H1 (cell line): ENCODE results near the gene ANKRD61. TPM values are rescaled to one million over a fixed set of nuclear protein-coding genes. Genes with fewer than 3 reads are reported as not detected.

ENCODE experiments used
- CTCF ChIA-PET: fragments of 300-600 bp; sonication (Branson Sonifier 250); formaldehyde crosslinking; loops from one replicate; lab custom pipeline; 2021; ENCODE audit not compliant: partially characterized antibody; lab: Charles Lee
- POLR2A ChIA-PET: fragments of 300-600 bp; sonication (Branson Sonifier 250); formaldehyde crosslinking; loops from one replicate; lab custom pipeline; 2021; ENCODE audit warnings: inconsistent platforms; ENCODE audit not compliant: partially characterized antibody; lab: Charles Lee
- DNase-seq, 2 experiments: peaks; one replicate each; pipeline versions ENCODE4 v3.0.0 to v3.0.0-alpha.2; 2010 to 2022; ENCODE audit warnings: low spot score in 2 of 2, low read depth in 1 of 2, mixed read lengths in 1 of 2
- FAIRE-seq: peaks from 2 replicates; lab custom pipeline; 2011; peaks lifted over from hg19 to GRCh38; lab: Jason Lieb, UNC
- H2AFZ ChIP-seq: 2 replicates; pipeline ENCODE4 v1.8.1; 2012; ENCODE audit warnings: low read length, inconsistent platforms
- H2AK5ac ChIP-seq: 2 replicates; pipeline ENCODE4 v1.6.1; 2013; ENCODE audit warnings: low read depth, low read length
- H2BK120ac ChIP-seq: replicated peaks from 2 replicates; pipeline ENCODE3; 2013; ENCODE audit warnings: low read depth, low read length, inconsistent platforms
- H2BK12ac ChIP-seq: 2 replicates; pipeline ENCODE4 v1.6.1; 2013; ENCODE audit warnings: low read depth, low read length
- H2BK15ac ChIP-seq: 2 replicates; pipeline ENCODE4 v1.6.1; 2013; ENCODE audit warnings: low read length
- H2BK20ac ChIP-seq: 2 replicates; pipeline ENCODE4 v1.6.1; 2013; ENCODE audit warnings: low read length
- H2BK5ac ChIP-seq: 2 replicates; pipeline ENCODE4 v1.6.1; 2013; ENCODE audit warnings: low read depth, low read length
- H3K14ac ChIP-seq: 2 replicates; pipeline ENCODE4 v1.6.1; 2013; ENCODE audit warnings: inconsistent platforms; ENCODE audit not compliant: insufficient read length
- H3K18ac ChIP-seq: 2 replicates; pipeline ENCODE4 v1.6.1; 2013; ENCODE audit warnings: low read length; ENCODE audit errors: extremely low read depth
- H3K23ac ChIP-seq: 2 replicates; pipeline ENCODE4 v1.6.1; 2013; ENCODE audit warnings: inconsistent platforms; ENCODE audit not compliant: insufficient read length
- H3K23me2 ChIP-seq: 2 replicates; pipeline ENCODE4 v1.6.1; 2013; ENCODE audit warnings: low read depth, low read length
- H3K27ac ChIP-seq: 2 replicates; pipeline ENCODE4 v1.6.1; 2011; ENCODE audit warnings: low read depth, low read length, inconsistent platforms
- H3K27me3 ChIP-seq, 4 experiments: replicated peaks in 1 of 4; 1 replicate in 1 of 4; 2 replicates in 3 of 4; pipeline versions ENCODE4 v1.6.1 to v1.8.1; 2011 to 2013; ENCODE audit warnings: low read length in 3 of 4, mild to moderate bottlenecking in 3 of 4, inconsistent platforms in 2 of 4, mixed read lengths in 2 of 4, moderate library complexity in 1 of 4; ENCODE audit not compliant: control insufficient read depth in 3 of 4, insufficient read depth in 3 of 4; ENCODE audit errors: extremely low read depth in 1 of 4
- H3K36me3 ChIP-seq, 4 experiments: 2 replicates each; pipeline versions ENCODE4 v1.6.1 to v1.8.1; 2011 to 2013; ENCODE audit warnings: mild to moderate bottlenecking in 4 of 4, low read length in 3 of 4, moderate library complexity in 2 of 4, control low read depth in 1 of 4, inconsistent platforms in 1 of 4; ENCODE audit not compliant: insufficient read depth in 4 of 4, control insufficient read depth in 2 of 4
- H3K4ac ChIP-seq: replicated peaks from 2 replicates; pipeline ENCODE3; 2013; ENCODE audit warnings: low read length, low read depth, mixed read lengths, inconsistent platforms; ENCODE audit not compliant: insufficient read length
- H3K4me1 ChIP-seq, 4 experiments: replicated peaks in 1 of 4; 1 replicate in 1 of 4; 2 replicates in 3 of 4; pipeline versions ENCODE4 v1.6.1 to v1.8.1; 2011 to 2013; ENCODE audit warnings: low read length in 3 of 4, inconsistent platforms in 2 of 4, mixed read lengths in 1 of 4; ENCODE audit not compliant: insufficient read depth in 4 of 4, control insufficient read depth in 3 of 4
- H3K4me2 ChIP-seq, 2 experiments: 2 replicates each; pipeline versions ENCODE4 v1.6.1 to v1.8.1; 2011 to 2013; ENCODE audit warnings: low read depth in 2 of 2, low read length in 2 of 2, control low read depth in 1 of 2, inconsistent platforms in 1 of 2, mild to moderate bottlenecking in 1 of 2; ENCODE audit not compliant: insufficient read depth in 1 of 2
- H3K4me3 ChIP-seq, 4 experiments: fragments of 200-600, 300-600 bp in 1 of 4; sonication (generic), shearing (Covaris generic), sonication (Bioruptor Twin) in 1 of 4; 2 replicates each; pipeline versions ENCODE4 v1.5.1 to v1.8.1; 2011 to 2016; ENCODE audit warnings: low read length in 4 of 4, low read depth in 3 of 4, control low read depth in 2 of 4, inconsistent platforms in 2 of 4, mild to moderate bottlenecking in 2 of 4, mixed read lengths in 1 of 4, moderate library complexity in 1 of 4; ENCODE audit not compliant: insufficient read depth in 2 of 4; ENCODE audit errors: extremely low read depth in 1 of 4
- H3K56ac ChIP-seq: replicated peaks from 2 replicates; pipeline ENCODE3; 2013; ENCODE audit warnings: low read depth, mild to moderate bottlenecking, mixed read lengths, low read length, inconsistent platforms; ENCODE audit not compliant: insufficient read length
- H3K79me1 ChIP-seq: 2 replicates; pipeline ENCODE4 v1.6.1; 2013; ENCODE audit warnings: low read depth, low read length, control low read depth
- H3K79me2 ChIP-seq, 2 experiments: 2 replicates each; pipeline versions ENCODE4 v1.6.1 to v1.8.1; 2012 to 2013; ENCODE audit warnings: low read length in 2 of 2, mild to moderate bottlenecking in 2 of 2, inconsistent platforms in 1 of 2; ENCODE audit not compliant: insufficient read depth in 2 of 2, control insufficient read depth in 1 of 2
- H3K9ac ChIP-seq, 4 experiments: replicated peaks in 1 of 4; 1 replicate in 1 of 4; 2 replicates in 3 of 4; pipeline versions ENCODE4 v1.6.1 to v1.8.1; 2011 to 2013; ENCODE audit warnings: low read depth in 3 of 4, low read length in 3 of 4, control low read depth in 2 of 4, mild to moderate bottlenecking in 2 of 4, moderate library complexity in 2 of 4, inconsistent platforms in 1 of 4; ENCODE audit errors: extremely low read depth in 1 of 4
- H3K9me3 ChIP-seq, 2 experiments: 2 replicates each; pipeline versions ENCODE4 v1.6.1 to v1.8.1; 2012 to 2013; ENCODE audit warnings: mild to moderate bottlenecking in 2 of 2, moderate library complexity in 2 of 2, control low read depth in 1 of 2, inconsistent platforms in 1 of 2, low read depth in 1 of 2, low read length in 1 of 2, mixed read lengths in 1 of 2; ENCODE audit not compliant: insufficient read depth in 2 of 2
- H4K20me1 ChIP-seq, 2 experiments: replicated peaks in 1 of 2; 2 replicates each; pipeline versions ENCODE3 to v1.8.1; 2011 to 2013; ENCODE audit warnings: inconsistent platforms in 2 of 2, low read length in 2 of 2, mild to moderate bottlenecking in 1 of 2; ENCODE audit not compliant: insufficient read depth in 2 of 2, control insufficient read depth in 1 of 2
- H4K5ac ChIP-seq: 2 replicates; pipeline ENCODE4 v1.6.1; 2013; ENCODE audit warnings: low read length, low read depth, mixed read lengths, inconsistent platforms; ENCODE audit not compliant: insufficient read length
- H4K8ac ChIP-seq: 2 replicates; pipeline ENCODE4 v1.8.0; 2013; ENCODE audit warnings: mild to moderate bottlenecking, moderate library complexity, low read length, inconsistent platforms; ENCODE audit not compliant: insufficient read depth; ENCODE audit errors: extremely low read depth
- H4K91ac ChIP-seq: replicated peaks from 2 replicates; pipeline ENCODE3; 2013; ENCODE audit warnings: low read length, mixed read lengths, inconsistent platforms; ENCODE audit not compliant: insufficient read length
- BRCA1 ChIP-seq: IDR thresholded peaks from 2 replicates; pipeline ENCODE4 v1.6.1; 2012; ENCODE audit warnings: low read depth, low read length, improper control_type of control experiment
- CBX5 ChIP-seq: fragments of 300-800, 300-1000 bp; sonication (generic); IDR thresholded peaks from 2 replicates; pipeline ENCODE4 v1.7.1; 2016; ENCODE audit warnings: antibody characterized with exemption, low read length, low read depth
- EP300 ChIP-seq, 2 experiments: IDR thresholded peaks; 1 replicate in 1 of 2; 2 replicates in 1 of 2; pipeline ENCODE4 v1.6.1; 2011 to 2012; ENCODE audit warnings: low read depth in 2 of 2, low read length in 2 of 2, mild to moderate bottlenecking in 2 of 2, borderline replicate concordance in 1 of 2, inconsistent platforms in 1 of 2, moderate library complexity in 1 of 2
- FOSL1 ChIP-seq: IDR thresholded peaks from 2 replicates; pipeline ENCODE4 v1.6.1; 2011; ENCODE audit warnings: mild to moderate bottlenecking, low read depth, low read length, moderate library complexity; ENCODE audit not compliant: insufficient read depth
- GTF2F1 ChIP-seq: IDR thresholded peaks from 2 replicates; pipeline ENCODE4 v1.6.1; 2012; ENCODE audit warnings: low read depth, low read length, improper control_type of control experiment, borderline replicate concordance
- KDM4A ChIP-seq: IDR thresholded peaks from one replicate; pipeline ENCODE4 v1.7.1; 2012; ENCODE audit warnings: low read depth, mild to moderate bottlenecking, moderate library complexity, low read length, inconsistent platforms; ENCODE audit not compliant: severe bottlenecking
- POLR2A ChIP-seq, 2 experiments: IDR thresholded peaks; 1 replicate in 1 of 2; 2 replicates in 1 of 2; pipeline ENCODE4 v1.6.1; 2011; ENCODE audit warnings: low read depth in 2 of 2, low read length in 2 of 2, mild to moderate bottlenecking in 2 of 2; ENCODE audit errors: control extremely low read depth in 1 of 2
- POU5F1 ChIP-seq: IDR thresholded peaks from 2 replicates; pipeline ENCODE4 v1.6.1; 2011; ENCODE audit warnings: low read depth, mild to moderate bottlenecking, low read length, moderate library complexity
- SP1 ChIP-seq: IDR thresholded peaks from 2 replicates; pipeline ENCODE4 v1.6.1; 2011; ENCODE audit warnings: low read depth, low read length
- WGBS, 2 experiments: shearing (Covaris generic) in 1 of 2; methylation state at CpG; one replicate each; pipeline versions ENCODE4 v1.1.6 to v1.1.7; 2013 to 2015; ENCODE audit warnings: low lambda C conversion rate in 2 of 2, mixed read lengths in 2 of 2, inconsistent platforms in 1 of 2, low coverage in 1 of 2, missing lambda C conversion rate in 1 of 2; ENCODE audit not compliant: insufficient replicate concordance in 2 of 2, insufficient coverage in 1 of 2, insufficient read length in 1 of 2; ENCODE audit errors: extremely low coverage in 1 of 2, missing lambda C conversion rate in 1 of 2; 5-methylcytosine and 5-hydroxymethylcytosine counted together
- polyA plus RNA-seq, 7 experiments: library from polyadenylated mRNA; depleted of rRNA in 3 of 7; stranded (reverse) in 5 of 7; unstranded in 2 of 7; fragments of >200 nt in 5 of 7; fragments of 200-250 nt in 2 of 7; gene quantifications; 1 replicate in 5 of 7; 2 replicates in 1 of 7; 4 replicates in 1 of 7; pipeline versions ENCODE4 v1.2.1 to v1.2.3, GENCODE V29; 2011 to 2013; ENCODE audit warnings: missing spikeins in 2 of 7, mixed read lengths in 2 of 7
- total RNA-seq: library from RNA; stranded (reverse); fragmentation: NEBNext Ultra II Directional; extraction: Animal tissue kit (Norgen Biotek cat#: 25700); gene quantifications from 2 replicates; pipeline ENCODE4 v1.2.1, GENCODE V29; 2021
- TF ChIP-seq, protein P1 (sequence below): IDR thresholded peaks from 2 replicates; pipeline ENCODE4 v1.6.1; 2012; ENCODE audit warnings: inconsistent platforms
- TF ChIP-seq, protein P2 (sequence below), 3 experiments: IDR thresholded peaks; 1 replicate in 2 of 3; 2 replicates in 1 of 3; pipeline versions ENCODE4 v1.5.1 to v1.6.1; 2011; ENCODE audit warnings: low read length in 3 of 3, mild to moderate bottlenecking in 3 of 3, inconsistent platforms in 2 of 3, low read depth in 1 of 3, moderate library complexity in 1 of 3; ENCODE audit not compliant: insufficient read depth in 1 of 3; ENCODE audit errors: control extremely low read depth in 1 of 3

Gene ANKRD61
- total and polyA plus RNA-seq, 2 of the 8 experiments (the other 6 are each of a cell fraction or from before 2014, with no cell fraction given) = 0.23 to 0.32 TPM

DNA sequence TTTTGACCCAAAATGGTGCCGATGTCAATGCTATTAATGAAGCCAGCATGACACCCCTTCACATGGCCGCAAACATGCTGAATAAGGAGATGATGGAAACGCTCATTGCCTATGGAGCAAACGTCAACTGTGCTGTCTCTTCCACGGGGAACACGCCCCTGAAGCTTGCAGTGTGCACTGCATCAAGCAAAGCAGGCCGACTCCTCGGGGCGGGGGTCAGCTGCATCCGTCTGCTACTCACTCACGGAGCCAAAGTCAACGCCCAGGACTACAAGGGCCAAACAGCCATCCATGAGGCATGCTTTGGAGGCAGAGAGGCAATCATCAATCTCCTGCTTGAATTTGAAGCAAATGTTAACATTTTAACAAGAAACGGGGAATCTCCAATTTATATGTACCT, 4.5 kb downstream of the ANKRD61 start:
- WGBS, 2 experiments = 92% methylated on average over 13 of the region's 13 CpGs; no CpG with 5 or more reads in 1 of the 2 experiments
- H3K56ac ChIP-seq = no peak overlapping the region
- H3K79me1 ChIP-seq = peaks cover 7% of the 10 kb centered on the region; the same call in 1 of the 2 replicates
- H2BK120ac ChIP-seq = no peak overlapping the region
- no peak overlapping the region for H4K8ac ChIP-seq
- ChIA-PET CTCF (no interaction called here), POLR2A (interaction anchor here (1.5 kb wide), 1 partner anchor 16 kb away, joined by 4 read pairs; no protein-coding TSS in a partner anchor)
- no peak overlapping the region for H3K4me2 ChIP-seq
- no peaks in the 10 kb centered on the region for H3K27me3 ChIP-seq
- H3K23me2 ChIP-seq = no peaks in the 10 kb centered on the region
- no peak overlapping the region for H4K91ac ChIP-seq
- FAIRE-seq (no peak), DNase-seq (no peak)
- H3K23ac ChIP-seq = no peak overlapping the region
- H3K9me3 ChIP-seq = no peaks in the 10 kb centered on the region
- H3K4ac ChIP-seq = no peak overlapping the region
- H3K4me1 ChIP-seq = no peaks in the 10 kb centered on the region
- no peak overlapping the region for H3K18ac ChIP-seq
- H2BK12ac ChIP-seq = no peak overlapping the region
- no peak overlapping the region for H3K9ac ChIP-seq
- H3K79me2 ChIP-seq = peaks cover 0 to 3% of the 10 kb centered on the region in 2 experiments; a peak in 2 of 4 replicates
- H3K36me3 ChIP-seq = peaks cover 20 to 79% (median 44%) of the 10 kb centered on the region in 4 experiments
- H2BK15ac ChIP-seq = no peak overlapping the region
- no peak overlapping the region for H2BK5ac ChIP-seq
- H3K27ac ChIP-seq = no peak overlapping the region
- H3K4me3 ChIP-seq = no peak overlapping the region
- no peak overlapping the region for H4K5ac ChIP-seq
- no peak overlapping the region for H2AFZ ChIP-seq
- H2AK5ac ChIP-seq = no peak overlapping the region
- no peak overlapping the region for H3K14ac ChIP-seq
- peaks cover 2 to 9% of the 10 kb centered on the region in 2 experiments for H4K20me1 ChIP-seq
- no peak overlapping the region for H2BK20ac ChIP-seq
- TF ChIP-seq EP300 (IDR thresholded peaks at IDR 0.05; ENCODE audit: borderline replicate concordance in 1 of 2, low read depth in 2 of 2, low read length in 2 of 2) (no peak), FOSL1 (no peak), KDM4A (no peak), BRCA1 (no peak), SP1 (no peak), POU5F1 (no peak), GTF2F1 (no peak), CBX5 (no peak), POLR2A (IDR thresholded peaks at IDR 0.05; ENCODE audit: control extremely low read depth in 1 of 2, low read depth in 2 of 2, low read length in 2 of 2) (no peak)
- TF ChIP-seq, protein P1, sequence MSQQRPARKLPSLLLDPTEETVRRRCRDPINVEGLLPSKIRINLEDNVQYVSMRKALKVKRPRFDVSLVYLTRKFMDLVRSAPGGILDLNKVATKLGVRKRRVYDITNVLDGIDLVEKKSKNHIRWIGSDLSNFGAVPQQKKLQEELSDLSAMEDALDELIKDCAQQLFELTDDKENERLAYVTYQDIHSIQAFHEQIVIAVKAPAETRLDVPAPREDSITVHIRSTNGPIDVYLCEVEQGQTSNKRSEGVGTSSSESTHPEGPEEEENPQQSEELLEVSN = no peak
- TF ChIP-seq, protein P2, sequence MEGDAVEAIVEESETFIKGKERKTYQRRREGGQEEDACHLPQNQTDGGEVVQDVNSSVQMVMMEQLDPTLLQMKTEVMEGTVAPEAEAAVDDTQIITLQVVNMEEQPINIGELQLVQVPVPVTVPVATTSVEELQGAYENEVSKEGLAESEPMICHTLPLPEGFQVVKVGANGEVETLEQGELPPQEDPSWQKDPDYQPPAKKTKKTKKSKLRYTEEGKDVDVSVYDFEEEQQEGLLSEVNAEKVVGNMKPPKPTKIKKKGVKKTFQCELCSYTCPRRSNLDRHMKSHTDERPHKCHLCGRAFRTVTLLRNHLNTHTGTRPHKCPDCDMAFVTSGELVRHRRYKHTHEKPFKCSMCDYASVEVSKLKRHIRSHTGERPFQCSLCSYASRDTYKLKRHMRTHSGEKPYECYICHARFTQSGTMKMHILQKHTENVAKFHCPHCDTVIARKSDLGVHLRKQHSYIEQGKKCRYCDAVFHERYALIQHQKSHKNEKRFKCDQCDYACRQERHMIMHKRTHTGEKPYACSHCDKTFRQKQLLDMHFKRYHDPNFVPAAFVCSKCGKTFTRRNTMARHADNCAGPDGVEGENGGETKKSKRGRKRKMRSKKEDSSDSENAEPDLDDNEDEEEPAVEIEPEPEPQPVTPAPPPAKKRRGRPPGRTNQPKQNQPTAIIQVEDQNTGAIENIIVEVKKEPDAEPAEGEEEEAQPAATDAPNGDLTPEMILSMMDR (IDR thresholded peaks at IDR 0.05; ENCODE audit: control extremely low read depth in 1 of 3, insufficient read depth in 1 of 3, low read depth in 1 of 3, low read length in 3 of 3) = no peak
